NCI-H2107 treated with DMSO at 0.1 percent for 48 hours (cell line): ENCODE results near the gene ATRN.
A peak's percentile ranks its signal among the peaks of the same experiment; 100 is the strongest.
"Not testable (repeated sequence)": the region's sequence is repeated elsewhere in the genome, so short reads cannot be mapped to it uniquely, and the experiment has no call there.

Experiments used
- DNase-seq: peaks from one replicate; lab custom pipeline; 2025; ENCODE audit not compliant: unreplicated experiment; lab: John Stamatoyannopoulos, UW

The ATRN gene

DNA sequence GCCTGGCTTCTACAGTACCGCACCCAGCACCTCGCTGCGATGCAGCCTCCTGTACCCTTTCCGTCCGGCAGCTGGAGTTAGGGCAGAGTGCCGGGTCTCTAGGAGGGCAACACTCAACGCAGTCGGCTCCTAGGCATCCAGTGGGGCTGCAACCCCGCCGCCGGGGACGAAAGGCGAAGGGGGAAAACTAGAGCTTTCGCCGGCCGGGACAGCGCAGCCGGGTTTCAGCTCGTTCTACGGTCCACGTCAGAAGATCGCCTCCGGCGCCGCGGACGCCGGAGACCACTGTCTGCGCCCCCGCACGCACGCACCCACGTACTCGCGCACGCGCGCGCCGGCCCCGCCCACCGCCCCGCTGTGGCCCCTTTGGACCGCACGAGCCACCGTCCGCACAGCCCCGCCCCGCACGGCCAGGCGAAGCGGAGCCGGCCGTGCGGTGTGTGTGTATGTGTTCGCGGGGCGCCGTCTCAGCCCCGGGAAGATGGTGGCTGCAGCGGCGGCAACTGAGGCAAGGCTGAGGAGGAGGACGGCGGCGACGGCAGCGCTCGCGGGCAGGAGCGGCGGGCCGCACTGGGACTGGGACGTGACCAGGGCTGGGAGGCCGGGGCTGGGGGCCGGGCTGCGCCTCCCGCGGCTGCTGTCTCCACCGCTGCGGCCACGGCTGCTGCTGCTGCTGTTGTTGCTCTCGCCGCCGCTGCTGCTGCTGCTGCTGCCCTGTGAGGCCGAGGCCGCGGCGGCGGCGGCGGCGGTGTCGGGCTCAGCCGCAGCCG, at the start of gene ATRN:
Gene ATRN, plus strand, starts transcription at position 392 of the 770 bp plus-strand sequence. Its CDS starts 90 bp downstream, at position 482.
- DNase-seq, result peak; percentile 6

DNA sequence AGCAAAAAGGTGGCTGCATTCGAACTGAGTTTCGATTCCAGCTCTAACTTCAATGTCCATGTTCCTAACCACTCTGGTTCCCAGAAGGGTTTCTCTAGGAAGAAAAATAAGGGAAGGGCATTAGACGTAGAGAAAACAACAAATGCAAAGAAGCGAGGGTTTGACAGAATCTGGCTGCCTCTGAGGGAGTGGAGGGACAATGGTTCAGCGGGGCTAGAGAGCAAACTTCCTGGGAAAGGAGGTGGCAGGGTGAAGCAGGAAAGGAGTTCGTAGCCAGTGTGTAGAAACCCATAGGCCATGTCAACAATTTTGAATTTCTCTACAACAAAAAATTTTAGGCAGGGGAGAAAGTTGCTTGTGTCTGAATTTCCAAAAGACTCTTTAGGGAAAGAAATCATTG, 48.8 kb upstream of the ATRN start:
- no peak for DNase-seq

DNA sequence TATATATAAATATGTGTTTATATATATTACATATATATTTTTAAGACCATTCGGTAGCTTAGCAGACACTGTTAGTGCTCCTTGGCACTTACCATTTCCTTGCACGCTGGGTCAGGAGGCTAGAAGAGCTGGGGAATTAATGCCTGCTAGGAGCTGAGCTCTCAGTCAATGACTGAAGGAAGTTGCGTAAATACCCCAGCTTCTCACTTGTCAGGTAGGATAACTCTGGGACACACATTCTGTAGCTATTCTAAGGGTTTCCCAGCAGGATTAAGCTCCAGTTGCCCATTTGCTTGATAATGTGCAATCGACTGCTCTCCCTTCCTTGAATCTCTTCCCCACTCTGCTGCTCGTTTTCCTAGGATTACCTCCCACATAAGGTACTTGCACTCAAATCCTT, 47.7 kb upstream of the ATRN start:
- DNase-seq, result no peak

DNA sequence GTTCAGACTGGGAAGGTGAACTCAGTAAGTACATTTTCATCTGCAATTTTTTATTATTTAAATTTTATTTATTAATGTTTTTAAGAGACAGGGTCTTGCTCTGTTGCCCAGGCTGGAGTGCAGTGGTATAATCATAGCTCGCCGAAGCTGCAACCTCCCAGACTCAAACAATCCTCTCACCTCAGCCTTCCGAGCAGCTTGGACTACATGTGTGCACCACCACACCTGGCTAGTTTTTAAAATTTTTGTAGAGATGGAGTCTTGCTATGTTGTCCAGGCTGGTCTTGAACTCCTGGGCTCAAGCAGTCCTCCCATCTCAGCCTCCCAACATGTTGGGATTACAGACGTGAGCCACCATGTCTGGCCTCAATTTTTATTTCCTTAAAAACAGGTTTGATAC, 44.1 kb upstream of the ATRN start:
- not testable (repeated sequence) for DNase-seq

DNA sequence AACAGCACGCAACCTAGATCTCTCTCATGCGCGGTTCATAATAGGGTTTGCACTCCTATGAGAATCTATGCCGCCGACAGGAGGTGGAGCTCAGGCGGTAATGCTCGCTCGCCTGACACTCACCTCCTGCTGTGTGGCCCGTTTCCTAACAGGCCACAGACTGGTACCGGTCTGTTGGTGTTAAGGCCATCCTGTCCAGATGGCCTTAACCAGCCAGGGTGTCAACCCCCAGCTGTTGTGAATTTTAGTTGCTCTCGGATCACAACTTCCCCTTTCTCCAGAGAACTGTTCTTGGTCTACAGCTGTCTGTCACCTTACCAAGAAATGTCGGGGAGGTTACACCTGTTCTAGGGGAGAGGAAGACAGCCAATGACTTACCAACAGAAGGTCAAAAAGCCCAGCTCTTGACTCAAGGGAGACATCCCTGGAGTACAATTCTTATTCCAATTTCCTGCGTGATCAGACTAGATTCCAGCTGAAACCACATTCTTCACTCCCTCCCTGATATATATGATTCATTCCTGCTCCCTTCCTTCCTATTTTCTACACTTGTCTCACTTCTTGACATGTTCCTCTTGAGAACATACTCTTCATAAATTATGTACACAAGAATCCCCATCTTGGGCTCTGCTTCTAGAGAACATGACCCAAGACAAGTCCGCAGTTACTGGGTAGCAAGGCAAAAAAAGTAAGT, 40.3 kb upstream of the ATRN start:
- no peak for DNase-seq

DNA sequence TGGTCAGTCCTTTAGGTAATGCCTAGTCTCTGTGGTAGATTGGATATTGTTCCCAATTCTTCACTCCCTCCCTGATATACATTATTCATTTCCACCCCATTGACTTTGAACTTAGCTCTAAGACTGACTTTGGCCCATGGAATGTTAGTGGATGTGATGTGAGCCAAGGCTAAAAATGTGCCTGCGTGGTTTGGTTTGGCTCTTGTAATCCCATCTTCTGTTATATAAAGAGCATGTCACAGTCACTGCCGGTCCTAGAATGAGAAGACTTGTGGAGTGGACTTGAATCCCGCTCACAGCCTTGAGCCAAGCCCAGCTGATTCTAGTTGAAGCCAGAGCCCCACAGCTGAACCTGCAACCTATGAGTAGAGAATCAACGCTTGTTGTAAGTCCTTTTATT, 39.7 kb upstream of the ATRN start:
- no peak for DNase-seq

DNA sequence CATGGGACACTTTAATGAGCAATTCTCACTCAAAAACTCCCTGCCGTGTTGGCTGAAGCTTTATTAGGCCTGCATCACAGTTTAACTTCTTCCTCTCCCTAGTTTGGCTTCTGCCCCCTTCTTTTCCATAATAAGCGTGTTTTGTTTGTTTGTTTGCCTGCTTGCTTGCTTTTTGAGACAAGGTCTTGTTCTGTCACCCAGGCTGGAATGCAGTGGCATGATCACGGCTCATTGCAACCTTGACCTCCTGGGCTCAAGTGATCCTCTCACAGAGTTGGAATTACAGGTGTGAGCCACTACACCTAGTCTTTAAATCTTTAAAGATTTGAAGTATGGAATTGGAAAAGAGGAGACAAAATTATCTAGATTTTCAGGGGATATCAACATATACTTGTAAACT, 38.0 kb upstream of the ATRN start:
- DNase-seq, result no peak

DNA sequence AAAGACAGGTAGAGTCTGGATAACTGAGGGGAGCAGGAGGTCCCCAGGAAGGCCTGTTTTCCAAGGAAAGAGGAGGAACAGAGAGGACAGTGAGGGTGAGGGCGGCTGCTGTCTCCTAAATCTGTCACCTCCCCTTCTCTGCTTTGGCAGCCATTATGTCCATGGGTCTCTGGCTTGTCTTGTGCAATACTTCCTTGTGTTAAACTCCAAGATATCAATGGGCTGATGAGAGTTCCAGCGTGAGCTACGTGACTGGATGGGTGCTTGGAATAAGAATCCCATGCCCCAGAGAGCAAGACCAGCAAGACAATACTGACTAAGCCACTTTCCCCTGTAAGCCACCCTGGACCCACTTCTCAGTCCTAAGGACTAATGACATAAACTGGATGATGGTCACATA, 37.1 kb upstream of the ATRN start:
- DNase-seq, result no peak

DNA sequence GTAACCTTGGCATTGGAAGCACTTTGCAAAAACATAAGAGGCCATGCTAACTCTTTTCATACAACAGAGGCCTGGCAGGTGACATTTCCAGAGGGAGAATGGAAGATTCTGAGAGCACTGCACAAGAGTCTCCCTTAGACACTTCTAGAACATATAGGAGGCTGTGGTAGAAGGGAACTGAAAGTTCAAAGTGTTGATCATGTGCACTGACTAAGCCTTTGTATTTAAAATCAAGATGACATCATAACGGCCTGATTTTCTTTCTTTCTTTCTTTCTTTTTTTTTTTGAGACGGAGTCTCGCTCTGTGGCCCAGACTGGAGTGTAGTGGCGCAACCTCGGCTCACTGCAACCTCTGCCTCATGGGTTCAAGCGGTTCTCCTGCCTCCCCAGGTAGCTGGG, 36.6 kb upstream of the ATRN start:
- no peak for DNase-seq

DNA sequence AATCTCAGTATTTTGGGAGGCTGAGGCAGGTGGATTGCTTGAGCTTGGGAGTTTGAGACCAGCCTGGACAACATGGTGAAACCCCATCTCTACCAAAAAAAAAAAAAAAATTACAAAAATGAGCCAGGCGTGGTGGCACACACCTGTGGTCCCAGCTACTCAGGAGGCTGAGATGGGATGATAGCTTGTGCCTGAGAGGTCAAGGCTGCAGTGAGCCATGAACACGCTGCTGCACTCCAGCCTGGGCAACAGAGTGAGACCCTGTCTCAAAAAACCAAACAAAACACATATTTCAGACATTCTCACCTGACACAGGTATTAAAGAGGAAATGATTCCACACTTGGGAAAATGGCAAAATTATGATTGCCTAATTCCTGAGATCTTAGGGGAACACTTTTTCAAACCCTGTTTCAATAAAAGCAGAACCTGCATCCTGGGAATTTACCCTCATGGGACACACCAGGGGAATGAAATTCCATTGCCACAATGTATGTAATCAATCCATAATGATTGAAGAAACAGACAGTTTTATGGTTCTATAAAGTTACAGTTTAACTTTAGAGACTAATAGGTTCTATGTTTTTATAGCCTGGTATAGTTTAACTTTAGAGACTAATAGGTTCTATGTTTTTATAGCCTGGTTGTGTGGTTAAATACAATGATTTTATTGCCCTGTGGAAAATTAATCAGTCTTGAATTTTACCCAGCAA, 33.8 kb upstream of the ATRN start:
- no peak for DNase-seq

DNA sequence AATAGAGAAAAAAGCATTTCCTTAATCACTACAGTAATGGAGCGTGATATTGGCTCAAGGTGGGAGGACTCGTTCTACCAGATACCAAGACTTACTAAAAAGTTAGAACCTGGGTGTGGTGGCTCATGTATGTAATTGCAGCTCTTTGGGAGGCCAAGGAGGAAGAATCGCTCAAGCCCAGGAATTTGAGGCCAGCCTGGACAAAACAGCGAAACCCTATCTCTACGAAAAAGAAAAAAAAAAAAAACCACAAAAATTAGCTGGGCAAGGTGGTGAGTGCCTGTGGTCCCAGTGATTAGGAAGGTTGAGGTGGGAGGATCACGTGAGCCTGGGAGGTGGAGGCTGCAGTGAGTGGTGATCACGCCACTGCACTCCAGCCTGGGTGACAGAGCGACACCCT, 24.0 kb upstream of the ATRN start:
- no peak for DNase-seq

DNA sequence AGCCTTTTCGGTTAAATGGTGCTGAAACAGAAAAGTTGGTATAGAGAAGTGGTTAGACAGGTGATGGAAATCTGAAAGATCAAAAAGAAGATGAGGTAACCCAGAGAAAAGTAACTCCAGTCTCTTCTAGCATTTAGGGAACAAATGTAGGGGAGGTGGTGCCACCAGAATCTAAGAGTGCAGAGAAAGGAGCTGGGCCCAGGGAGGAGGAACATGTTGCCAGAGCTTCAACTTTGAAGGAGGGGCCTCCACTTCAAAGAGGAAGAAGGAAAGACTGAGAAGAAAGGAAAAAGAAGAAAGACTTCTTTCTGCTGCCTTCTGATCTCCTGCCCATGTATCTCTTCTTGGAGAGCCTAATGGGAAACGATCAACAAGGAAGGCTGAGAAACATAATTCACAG, 23.5 kb upstream of the ATRN start:
- no peak for DNase-seq

DNA sequence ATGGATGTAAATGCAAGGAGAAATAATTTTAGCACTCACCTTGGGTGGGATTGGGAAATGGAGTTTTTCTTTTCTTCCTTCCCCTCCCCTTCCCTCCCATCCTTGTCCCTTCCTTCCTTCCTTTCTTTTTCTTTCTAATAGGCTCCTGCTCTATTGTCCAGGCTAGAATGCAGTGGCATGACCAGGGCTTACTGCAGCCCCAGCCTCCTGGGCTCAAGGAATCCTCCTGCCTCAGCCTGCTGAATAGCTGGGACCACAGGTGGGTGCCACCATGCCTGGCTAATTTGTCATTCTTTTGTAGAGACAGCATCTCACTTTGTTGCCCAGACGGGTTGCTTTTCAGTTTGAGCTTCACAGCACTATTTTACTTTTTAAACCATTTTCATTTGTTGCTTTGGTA, 21.5 kb upstream of the ATRN start:
- DNase-seq, result no peak

DNA sequence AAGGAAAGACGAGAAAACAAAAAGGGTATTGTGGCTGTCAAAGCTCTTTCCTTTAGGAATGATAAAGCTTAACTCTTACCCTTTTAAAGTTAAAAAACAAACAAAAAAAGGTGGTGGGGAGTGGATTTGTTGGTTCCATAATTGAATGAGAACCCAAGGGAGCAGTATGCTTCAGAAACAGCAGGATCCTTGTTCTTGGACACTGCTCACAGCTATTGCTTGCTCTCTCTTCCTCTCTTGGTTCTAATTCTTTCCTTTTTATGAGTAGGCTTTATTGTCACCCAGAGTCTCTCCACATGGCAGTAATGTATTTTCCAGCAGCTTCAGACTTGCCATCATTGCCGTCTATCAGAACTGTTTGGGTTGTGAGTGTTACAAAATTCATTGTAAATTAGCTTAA, 18.7 kb upstream of the ATRN start:
- DNase-seq, result no peak

DNA sequence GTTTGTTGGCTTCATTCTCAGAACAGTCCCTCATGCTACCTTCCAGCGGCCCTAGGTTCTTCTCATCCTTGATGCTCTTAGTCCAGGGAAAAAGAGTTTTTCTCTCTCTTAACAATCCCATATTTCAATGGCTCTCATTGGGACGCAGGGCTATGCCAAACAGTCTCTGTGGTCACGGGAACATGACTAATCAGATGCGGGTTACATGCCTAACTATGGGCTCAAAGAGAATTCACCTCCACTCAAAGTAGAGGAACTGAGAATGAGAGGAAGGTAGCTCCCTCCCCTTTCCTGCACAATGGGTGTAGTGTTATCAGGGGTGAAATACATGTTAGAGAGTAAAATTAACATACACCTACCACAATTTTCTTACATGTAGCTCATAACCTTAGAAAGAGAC, 18.1 kb upstream of the ATRN start:
- DNase-seq, result no peak

DNA sequence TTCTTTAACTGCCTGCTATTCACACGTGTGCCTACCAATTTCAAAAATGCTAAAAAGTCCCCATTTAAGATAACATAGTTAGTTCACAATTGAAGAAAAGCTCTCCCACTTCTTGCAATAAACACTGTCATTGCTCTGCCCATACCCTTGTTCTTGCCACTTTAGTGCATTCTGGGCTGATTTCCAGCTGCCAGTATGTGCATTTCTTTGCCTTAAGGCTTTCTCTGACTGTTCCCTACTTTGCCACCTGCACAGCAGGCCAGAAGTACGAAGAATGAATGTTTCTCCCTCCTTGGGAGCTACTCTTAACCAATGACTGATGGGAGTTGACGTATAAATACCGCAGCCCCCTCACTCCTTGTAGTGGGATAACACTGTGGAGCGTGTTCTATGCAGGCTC, 16.0 kb upstream of the ATRN start:
- DNase-seq, result no peak

DNA sequence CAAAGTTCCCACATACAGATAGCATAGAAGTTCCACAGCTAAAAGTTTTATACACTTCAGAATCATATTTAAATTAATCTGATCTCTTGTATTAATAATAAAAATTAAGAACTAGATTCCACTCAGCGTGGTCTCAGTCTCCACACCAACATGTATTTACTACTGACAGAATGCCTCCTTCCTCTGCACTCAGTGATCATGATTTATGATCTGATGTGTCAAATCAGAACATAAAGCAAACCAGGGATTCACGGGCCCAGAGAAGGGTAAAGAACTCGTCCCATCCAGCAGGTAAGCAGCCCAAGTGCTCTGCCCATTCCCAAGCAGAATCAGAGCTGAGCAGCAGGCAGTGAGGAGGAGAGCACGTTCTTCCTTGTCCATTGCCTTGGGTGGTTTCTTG, 14.2 kb upstream of the ATRN start:
- no peak for DNase-seq

DNA sequence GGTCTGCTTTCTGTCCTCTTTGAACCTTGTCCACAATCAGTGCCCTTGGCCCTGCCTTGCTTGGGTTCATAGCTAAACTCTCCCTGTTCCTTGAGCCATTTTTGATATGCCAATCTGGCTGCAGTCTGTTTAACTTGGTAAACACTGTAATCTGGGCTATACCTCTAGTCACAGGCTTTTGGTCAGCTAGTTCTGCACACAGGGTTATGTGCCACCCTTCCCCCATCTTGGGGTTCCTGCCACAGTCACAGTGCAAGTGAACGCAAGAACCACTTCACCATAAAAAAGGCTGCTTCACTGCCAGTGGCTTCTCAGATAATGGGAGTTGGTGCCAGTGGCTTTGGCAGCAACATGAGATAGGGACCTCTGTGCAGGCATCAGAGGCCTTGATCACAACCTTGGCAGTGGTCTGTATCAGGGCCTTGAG, 10.9 kb upstream of the ATRN start:
- no peak for DNase-seq

DNA sequence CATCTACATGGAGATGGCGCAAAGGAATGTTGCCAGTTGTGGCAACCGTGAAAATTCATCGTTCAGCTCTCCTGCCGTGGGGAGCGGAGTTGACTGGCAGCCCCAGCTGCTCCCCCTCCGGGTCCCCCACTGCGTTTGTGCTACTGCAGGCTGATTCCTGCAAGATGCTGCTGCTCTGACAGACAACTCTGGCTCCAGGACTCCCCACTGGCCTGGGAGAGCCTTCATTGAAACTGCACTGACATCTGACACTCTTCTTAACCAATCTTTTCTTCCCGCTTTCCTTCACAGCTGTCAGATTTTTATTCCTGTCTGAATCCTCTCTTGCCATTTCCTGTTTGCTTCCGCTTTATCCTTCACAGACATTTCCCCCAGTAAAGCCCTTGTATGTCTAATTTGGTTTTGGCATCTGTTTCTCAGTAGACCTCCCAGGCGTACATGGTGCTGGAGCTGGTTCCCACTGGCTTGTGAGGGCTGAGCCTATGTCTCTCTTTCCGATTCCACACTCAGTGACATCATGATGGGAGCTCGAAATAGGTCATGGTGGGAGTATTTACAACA, 9.5 kb upstream of the ATRN start:
- no peak for DNase-seq

DNA sequence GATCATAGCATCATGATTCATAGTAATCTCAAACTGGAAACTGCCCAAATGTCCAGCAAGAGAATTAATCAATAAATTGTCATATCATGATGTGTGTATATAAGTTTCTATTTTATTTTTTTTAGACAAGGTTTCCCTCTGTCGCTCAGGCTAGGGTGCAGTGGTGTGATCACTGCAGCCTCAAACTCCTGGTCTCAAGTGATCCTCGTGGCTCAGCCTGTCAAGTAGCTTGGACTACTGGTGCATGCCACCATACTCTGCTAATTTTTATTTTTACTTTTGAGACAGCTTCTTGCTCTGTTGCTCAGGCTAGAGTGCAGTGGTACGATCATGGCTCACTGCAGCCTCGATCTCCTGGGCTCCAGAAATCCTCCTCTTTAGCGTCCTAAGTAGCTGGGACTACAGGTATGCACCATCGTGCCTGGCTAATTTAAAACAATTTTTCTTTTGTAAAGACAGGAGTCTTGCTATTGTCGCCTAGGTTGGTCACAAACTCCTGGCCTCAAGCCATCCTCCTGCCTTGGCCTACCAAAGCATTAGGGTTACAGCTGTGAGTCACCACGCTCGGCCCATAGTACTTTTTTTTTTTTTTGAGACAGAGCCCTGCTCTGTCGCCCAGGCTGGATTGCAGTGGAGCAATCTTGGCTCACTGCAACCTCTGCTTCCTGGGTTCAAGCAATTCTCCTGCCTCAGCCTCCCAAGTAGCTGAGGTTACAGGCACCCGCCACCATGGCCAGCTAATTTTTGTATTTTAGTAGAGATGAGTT, 8.7 kb upstream of the ATRN start:
- no peak for DNase-seq

DNA sequence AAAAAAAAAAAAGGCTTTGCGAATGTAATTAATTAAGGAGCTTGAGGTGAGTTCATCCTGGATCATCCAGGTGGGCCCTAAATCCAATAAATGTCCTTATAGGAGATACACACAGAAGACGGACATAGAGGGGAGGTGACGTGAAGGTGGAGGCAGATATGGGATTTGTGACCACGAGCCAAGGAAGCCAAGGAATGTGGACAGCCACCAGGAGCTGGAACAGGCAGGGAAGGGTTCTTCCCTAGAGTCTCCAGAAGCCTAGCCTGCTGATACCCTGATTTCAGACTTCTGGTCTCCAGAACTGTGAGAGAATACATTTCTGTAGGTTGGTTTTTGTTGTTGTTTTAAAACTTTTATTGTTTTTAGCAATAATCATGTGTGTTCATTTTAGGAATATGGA, 6.7 kb upstream of the ATRN start:
- DNase-seq, result no peak
